Midbrain (tissue), 1 donor: ENCODE measurements around the gene CKAP5.
A peak's percentile ranks its signal among the peaks of the same experiment; 100 is the strongest.
"Not testable (repeated sequence)": the region's sequence is repeated elsewhere in the genome, so short reads cannot be mapped to it uniquely, and the experiment has no call there.

Experiments used
- DNase-seq: peaks from one replicate; lab custom pipeline; 2025; lab: John Stamatoyannopoulos, UW

Gene CKAP5

GRCh38 chr11:46726206-46726862, 119.7 kb downstream of the CKAP5 start:
- DNase-seq = no peak

- no peak for DNase-seq
Observed at GRCh38 chr11:46725338-46726205, 120.5 kb downstream of the CKAP5 start.

GRCh38 chr11:46724088-46724487, 122.0 kb downstream of the CKAP5 start:
- no peak for DNase-seq

GRCh38 chr11:46723359-46723680, 122.8 kb downstream of the CKAP5 start:
- DNase-seq = no peak

- DNase-seq = no peak
Observed at GRCh38 chr11:46722566-46723358, 123.3 kb downstream of the CKAP5 start.

- no peak for DNase-seq
Observed at GRCh38 chr11:46721286-46721685, 124.8 kb downstream of the CKAP5 start.

- DNase-seq = no peak
Observed at GRCh38 chr11:46719543-46720218, 126.4 kb downstream of the CKAP5 start.

GRCh38 chr11:46719048-46719542, 127.0 kb downstream of the CKAP5 start, which contains the start of gene F2:
TSS of gene F2 (plus strand) at chr11:46719213. CDS start at chr11:46719236, 23 bp downstream.
- no peak for DNase-seq

GRCh38 chr11:46718155-46719019, 127.7 kb downstream of the CKAP5 start:
- DNase-seq = no peak

GRCh38 chr11:46717825-46718154, 128.3 kb downstream of the CKAP5 start:
- not testable (repeated sequence) for DNase-seq

GRCh38 chr11:46712874-46713576, 133.1 kb downstream of the CKAP5 start:
- no peak for DNase-seq

- DNase-seq = no peak
Observed at GRCh38 chr11:46711303-46711702, 134.8 kb downstream of the CKAP5 start.

GRCh38 chr11:46710821-46711269, 135.2 kb downstream of the CKAP5 start:
- peak; percentile 7 for DNase-seq

GRCh38 chr11:46709351-46709750, 136.7 kb downstream of the CKAP5 start:
- not testable (repeated sequence) for DNase-seq

- no peak for DNase-seq
Observed at GRCh38 chr11:46706886-46707285, 139.2 kb downstream of the CKAP5 start.

- no peak for DNase-seq
Observed at GRCh38 chr11:46705070-46705688, 140.9 kb downstream of the CKAP5 start.

- no peak for DNase-seq
Observed at GRCh38 chr11:46701078-46701654, 144.9 kb downstream of the CKAP5 start.

GRCh38 chr11:46700241-46701077, 145.6 kb downstream of the CKAP5 start, which contains the start of the genes ARHGAP1 and ZNF408:
TSS of gene ARHGAP1 (minus strand) at chr11:46700619. CDS start at chr11:46696107, 4,512 bp downstream.
TSS of gene ZNF408 (plus strand) at chr11:46701031. CDS start at chr11:46701048, 17 bp downstream.
- DNase-seq = peak; percentile 98
